ENCODE results near the gene SDK2.

GRCh38 chr17:73347351-73347750 is 296.9 kb downstream of the SDK2 start:
- no peak for TF ChIP-seq CTCF (IDR thresholded peaks at IDR 0.05)
- no peak for TF ChIP-seq POLR2A (IDR thresholded peaks at IDR 0.05)
